GM18867 (cell line): ENCODE measurements around the gene RAPGEF5.
A peak's percentile ranks its signal among the peaks of the same experiment; 100 is the strongest.

ENCODE experiments used
- ATAC-seq: cut with Tn5 transposase; IDR thresholded peaks from one replicate; pipeline ENCODE4 v1.9.1; 2021; ENCODE audit warnings: mild to moderate bottlenecking, moderate library complexity; ENCODE audit not compliant: unreplicated experiment

The RAPGEF5 gene

GRCh38 chr7:22195397-22196172 lies 161.4 kb downstream of the RAPGEF5 start:
- ATAC-seq: no peak

DNA sequence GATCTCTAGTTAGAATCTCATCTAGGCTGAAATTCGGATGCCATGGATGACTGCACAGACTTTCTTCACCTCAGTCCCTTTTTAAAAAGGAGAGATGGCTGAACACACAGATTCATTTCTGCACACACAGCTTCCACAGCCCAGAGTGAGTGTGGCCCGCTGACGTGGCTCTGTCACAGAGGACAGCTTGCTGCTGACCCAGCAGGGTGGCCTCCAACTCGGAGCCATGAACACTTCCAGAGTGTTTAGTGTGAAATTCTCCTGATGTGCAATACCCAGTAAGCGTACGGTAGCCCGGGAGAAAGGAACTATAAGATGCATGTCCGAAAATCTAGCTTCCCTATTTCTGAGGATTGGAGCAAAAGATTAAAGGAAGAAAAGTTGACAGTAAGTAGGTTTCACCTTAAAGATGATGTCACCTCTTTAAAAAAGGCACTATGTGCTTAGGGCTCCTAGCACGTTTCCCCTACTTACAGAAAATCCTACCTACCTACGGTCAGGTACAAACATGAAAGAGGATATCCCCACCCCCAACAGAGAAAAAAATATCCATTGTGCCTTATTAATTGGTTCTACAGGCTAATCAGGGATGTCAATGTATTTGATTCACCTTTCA lies 162.2 kb downstream of the RAPGEF5 start:
- no peak for ATAC-seq

DNA sequence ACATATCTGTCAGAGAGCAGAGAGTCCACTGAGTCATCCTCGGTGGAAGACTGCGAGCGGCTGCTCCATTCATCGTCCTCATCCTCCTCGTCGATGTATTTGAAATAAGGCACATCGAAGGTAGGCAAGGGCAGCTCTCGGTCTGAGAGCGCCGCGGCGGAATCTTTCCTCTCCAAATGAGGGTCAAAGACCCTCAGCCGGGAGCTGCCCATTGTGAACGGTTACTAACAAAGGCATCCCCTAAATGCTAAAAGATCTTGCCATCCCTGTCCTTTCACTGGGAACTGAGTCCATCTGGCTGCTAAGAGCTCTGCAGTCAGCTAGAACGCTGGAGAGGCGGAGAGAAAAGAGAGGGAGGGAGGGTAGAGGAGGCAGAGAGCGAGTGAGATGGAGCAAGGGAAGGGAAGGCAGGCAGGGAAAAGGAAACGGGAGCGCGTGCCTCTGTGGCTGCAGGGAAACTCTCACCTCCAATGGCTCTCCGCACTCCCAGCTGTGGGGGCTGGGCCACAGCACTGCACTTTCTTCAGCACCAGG lies 163.4 kb downstream of the RAPGEF5 start:
- ATAC-seq: no peak

DNA sequence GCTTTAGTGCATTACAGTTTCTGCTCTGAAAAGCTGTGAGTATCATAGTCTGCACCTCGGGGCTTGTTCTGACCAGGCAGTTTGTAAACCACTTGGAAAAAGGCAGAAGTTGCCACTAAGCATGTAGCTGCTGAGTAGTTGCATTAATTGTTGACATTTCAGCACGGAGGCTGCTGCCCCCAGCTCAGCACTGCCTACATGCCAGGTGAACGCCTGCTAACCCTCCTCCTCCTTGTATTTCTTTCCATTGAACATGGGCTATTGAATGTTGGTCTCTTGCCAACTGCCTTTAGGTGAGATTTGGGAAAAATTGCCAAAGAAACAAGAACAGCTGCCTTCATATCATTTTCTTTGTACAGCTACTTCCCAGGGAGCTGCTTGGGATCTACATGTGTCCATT lies 164.2 kb downstream of the RAPGEF5 start:
- no peak for ATAC-seq

DNA sequence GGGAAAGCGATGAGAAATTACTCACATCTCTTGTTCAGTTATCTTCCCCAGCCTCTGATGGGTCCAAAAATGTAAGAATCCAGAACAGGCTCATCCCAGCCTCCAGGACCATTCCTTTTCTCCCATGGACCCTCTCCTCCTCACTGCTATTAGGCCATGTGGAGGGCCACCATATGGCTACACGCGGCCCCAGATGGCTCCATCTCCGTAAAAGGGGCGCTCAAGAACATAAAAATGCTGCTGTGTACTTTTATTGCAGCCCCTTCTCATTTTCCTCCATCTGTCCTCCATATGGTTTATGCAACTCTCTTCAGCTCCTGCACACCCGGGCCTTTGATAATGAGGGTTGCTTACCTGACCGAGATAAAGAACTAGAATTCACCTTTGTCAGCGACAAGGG lies 166.2 kb downstream of the RAPGEF5 start:
- ATAC-seq: no peak

GRCh38 chr7:22189741-22190140 lies 167.2 kb downstream of the RAPGEF5 start:
- no peak for ATAC-seq

GRCh38 chr7:22189230-22189629 lies 167.7 kb downstream of the RAPGEF5 start:
- ATAC-seq: no peak

- ATAC-seq: no peak
These were observed 169.1 kb downstream of the RAPGEF5 start for GRCh38 chr7:22187691-22188348.

DNA sequence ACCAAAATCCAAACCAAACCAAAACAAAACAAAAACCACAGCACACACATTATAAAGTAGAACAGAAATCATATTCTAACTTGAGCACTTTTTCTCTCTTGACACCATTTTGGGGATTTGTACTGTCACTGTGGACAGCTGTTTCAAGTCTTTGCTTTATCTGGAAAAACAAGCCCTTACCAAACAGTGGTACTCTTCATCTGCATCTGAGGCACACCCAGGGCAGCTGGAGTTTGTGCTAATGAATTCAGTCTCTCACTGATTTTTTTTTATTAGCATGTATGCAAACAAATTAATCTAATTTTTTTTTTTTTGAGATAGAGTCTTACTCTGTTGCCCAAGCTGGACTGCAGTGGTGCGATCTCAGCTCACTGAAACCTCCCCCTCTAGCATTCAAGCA lies 171.4 kb downstream of the RAPGEF5 start:
- no peak for ATAC-seq

GRCh38 chr7:22184549-22185199 lies 172.3 kb downstream of the RAPGEF5 start:
- no peak for ATAC-seq

- ATAC-seq: no peak
These were observed 173.3 kb downstream of the RAPGEF5 start for GRCh38 chr7:22183522-22184280.

DNA sequence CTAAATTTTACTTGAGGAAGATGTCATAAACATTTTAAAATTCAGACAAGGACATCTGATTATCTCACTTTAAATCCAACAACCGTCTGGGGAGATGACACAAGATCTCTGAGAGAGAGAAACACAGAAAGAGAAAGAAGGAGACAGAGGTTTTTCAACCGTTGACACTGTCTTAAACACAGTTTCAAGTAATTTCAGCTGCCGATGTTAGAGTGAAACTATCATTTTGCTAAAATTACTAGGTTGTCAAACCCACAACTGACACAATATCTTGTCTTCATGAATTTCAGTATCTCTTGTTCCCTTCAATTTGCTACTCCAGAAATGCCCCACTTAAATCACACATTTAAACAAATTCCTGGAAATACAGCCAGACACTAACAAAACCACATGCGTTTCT lies 174.8 kb downstream of the RAPGEF5 start:
- peak; percentile 73 for ATAC-seq

DNA sequence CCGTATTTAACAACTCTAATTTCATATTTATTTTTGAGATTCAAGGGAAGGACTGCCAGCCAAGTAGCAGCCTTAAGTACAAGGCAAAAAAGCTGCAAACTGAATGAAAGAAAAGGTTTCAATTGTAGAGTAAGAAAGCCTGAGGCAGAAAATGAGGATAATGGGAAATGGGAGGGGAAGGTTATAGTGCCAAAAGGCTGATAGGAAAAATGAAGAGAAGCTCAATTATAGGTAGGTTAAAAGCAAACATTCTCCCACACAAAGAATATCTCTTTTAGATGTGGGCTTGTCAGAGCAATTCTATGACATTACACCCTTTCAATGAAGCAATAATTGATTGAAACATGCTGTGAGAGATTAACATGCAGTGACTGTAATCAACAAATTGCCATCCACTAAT lies 175.3 kb downstream of the RAPGEF5 start:
- peak; percentile 22 for ATAC-seq

DNA sequence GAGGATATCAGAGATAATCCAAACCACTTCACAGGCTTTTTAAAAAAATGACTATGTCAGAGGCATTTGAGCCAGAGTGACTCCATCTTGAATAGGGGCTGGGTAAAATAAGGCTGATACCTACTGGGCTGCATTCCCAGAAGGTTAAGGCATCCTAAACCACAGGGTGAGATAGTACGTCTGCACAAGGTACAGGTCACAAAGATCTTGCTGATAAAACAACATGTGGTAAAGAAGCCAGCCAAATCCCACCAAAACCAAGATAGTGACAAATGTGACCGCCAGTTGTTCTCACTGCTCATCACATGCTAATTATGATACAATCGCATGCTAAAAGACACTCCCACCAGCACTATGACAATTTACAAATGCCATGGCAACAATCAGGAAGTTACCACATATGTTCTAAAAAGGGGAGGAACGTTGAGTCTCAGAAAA lies 177.5 kb downstream of the RAPGEF5 start:
- no peak for ATAC-seq

DNA sequence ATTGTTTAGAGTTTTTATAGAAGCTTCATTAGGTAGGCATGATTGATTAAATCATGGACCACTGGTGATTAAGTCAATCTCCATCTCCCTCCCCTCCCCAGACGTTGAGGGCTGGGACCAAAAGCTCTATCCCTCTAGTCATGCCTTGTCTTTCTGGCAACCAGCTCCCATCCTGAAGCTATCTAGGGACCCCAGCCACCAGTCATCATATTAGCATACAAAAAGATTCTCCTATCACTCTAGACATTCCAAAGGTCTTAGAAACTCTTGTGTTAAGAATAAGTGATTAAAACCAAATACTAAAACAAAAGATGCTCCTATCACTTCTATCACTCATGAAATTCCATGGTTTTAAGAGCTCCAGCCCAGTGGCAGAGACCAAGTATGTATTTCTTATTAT lies 178.2 kb downstream of the RAPGEF5 start:
- ATAC-seq: no peak

DNA sequence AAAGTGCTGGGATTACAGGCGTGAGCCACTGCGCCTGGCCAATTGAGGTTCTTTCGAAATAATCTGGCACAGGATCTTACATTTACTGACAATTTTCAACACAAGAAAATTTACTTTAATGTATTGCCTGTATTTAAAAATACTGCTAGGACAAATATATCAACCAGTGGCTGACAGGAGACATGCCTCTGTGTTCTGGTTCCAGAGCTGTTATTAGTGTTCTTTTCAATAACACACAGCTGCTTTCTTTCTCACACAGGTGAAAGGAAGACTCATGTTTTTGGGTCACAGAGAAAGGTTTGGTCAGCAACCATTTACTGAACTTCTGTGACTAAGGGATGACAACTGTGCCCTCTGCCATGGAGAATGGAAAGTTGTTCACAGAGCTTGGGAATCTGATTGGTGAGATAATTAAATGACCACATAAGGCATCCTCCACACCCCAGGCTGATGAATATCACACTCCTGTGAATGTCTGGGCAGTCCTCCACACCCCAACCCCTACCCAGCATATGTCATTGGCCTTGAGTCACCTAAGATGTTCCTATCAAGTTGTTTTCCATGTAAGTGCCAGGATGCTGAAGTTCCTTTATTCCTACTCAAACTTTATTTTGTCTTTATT lies 180.1 kb downstream of the RAPGEF5 start:
- ATAC-seq: no peak

GRCh38 chr7:22174574-22174953 lies 182.4 kb downstream of the RAPGEF5 start:
- no peak for ATAC-seq

GRCh38 chr7:22173685-22174573 lies 183.0 kb downstream of the RAPGEF5 start:
- ATAC-seq: peak; percentile 93

- no peak for ATAC-seq
These were observed 188.8 kb downstream of the RAPGEF5 start for GRCh38 chr7:22168129-22168634.
